ENCODE results near the gene CADM1.

DNA sequence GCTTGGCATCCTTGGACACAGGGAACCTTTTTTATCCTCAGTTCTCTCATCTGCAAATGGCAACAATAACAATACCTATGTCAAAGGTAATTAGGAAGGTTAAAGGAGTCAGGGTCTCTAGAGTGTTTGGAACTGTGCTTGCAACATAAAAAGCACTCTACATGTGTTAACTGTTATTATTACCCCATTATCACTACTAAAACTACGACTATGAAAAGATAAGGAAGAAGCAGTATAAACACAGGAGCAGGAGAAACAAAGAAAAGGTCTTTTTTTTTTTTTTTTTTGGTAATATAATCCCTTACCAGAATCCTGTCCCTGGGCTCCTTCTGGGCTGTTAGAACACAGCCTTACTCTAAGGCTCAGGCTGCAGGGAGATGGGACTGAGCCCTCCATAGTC, 348.2 kb downstream of the CADM1 start:
- TF ChIP-seq, protein P1, sequence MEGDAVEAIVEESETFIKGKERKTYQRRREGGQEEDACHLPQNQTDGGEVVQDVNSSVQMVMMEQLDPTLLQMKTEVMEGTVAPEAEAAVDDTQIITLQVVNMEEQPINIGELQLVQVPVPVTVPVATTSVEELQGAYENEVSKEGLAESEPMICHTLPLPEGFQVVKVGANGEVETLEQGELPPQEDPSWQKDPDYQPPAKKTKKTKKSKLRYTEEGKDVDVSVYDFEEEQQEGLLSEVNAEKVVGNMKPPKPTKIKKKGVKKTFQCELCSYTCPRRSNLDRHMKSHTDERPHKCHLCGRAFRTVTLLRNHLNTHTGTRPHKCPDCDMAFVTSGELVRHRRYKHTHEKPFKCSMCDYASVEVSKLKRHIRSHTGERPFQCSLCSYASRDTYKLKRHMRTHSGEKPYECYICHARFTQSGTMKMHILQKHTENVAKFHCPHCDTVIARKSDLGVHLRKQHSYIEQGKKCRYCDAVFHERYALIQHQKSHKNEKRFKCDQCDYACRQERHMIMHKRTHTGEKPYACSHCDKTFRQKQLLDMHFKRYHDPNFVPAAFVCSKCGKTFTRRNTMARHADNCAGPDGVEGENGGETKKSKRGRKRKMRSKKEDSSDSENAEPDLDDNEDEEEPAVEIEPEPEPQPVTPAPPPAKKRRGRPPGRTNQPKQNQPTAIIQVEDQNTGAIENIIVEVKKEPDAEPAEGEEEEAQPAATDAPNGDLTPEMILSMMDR (IDR thresholded peaks at IDR 0.05), result no peak
- TF ChIP-seq POLR2A (IDR thresholded peaks at IDR 0.05), result no peak
